Fibroblast of villous mesenchyme (primary cell): ENCODE measurements around the gene ITCH. TPM values are rescaled to one million over a fixed set of nuclear protein-coding genes. Genes with fewer than 3 reads are reported as not detected.
"Not testable (repeated sequence)": the region's sequence is repeated elsewhere in the genome, so short reads cannot be mapped to it uniquely, and the experiment has no call there.

Source experiments
- DNase-seq: peaks from one replicate; pipeline ENCODE4 v3.0.0-alpha.2; 2010; ENCODE audit warnings: low read depth
- H3K4me3 ChIP-seq: 2 replicates; pipeline ENCODE4 v1.5.1; 2011; ENCODE audit warnings: low read depth, mild to moderate bottlenecking, low read length
- total RNA-seq: library from RNA; depleted of rRNA; stranded (reverse); fragments of >200 nt; gene quantifications from 2 replicates; pipeline ENCODE4 v1.2.3, GENCODE V29; 2012
- TF ChIP-seq, protein P1 (sequence below): IDR thresholded peaks from 2 replicates; pipeline ENCODE4 v1.5.1; 2012; ENCODE audit warnings: low read depth, mild to moderate bottlenecking, low read length; ENCODE audit not compliant: insufficient read depth

The ITCH gene
- total RNA-seq, 1 donor, result 88.9 TPM

DNA sequence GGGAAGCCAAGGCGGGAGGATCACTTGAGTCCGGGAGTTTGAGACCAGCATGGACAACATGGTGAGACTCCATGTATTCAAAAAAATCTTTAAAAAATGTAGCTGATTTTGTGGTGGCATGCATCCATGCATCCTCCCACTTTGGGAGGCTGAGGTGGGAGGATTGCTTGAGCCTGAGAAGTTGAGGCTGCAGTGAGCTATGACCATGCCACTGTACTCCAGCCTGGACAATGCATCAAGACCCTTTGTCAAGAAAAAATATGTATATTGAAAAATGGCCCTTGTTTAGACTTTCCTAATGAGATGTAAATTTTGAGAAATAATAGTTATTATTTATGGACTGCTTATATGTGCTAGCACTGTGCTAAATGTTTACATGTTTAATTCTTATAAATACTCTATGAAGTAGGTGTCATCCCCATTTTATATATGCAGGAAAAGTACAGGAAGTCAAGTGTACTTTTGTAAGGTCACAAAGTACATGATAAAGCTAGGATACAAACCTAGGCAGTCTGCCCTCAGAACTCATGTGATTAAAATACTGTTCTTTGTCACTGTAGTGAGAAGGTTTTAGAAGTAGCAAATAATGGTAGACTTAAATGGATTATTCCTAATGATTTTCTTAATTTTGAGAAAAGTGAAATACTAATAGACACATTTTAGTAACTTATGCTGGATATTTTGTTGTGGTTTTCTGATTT lies 58.8 kb downstream of the ITCH start:
- no peak for DNase-seq
- TF ChIP-seq, protein P1, sequence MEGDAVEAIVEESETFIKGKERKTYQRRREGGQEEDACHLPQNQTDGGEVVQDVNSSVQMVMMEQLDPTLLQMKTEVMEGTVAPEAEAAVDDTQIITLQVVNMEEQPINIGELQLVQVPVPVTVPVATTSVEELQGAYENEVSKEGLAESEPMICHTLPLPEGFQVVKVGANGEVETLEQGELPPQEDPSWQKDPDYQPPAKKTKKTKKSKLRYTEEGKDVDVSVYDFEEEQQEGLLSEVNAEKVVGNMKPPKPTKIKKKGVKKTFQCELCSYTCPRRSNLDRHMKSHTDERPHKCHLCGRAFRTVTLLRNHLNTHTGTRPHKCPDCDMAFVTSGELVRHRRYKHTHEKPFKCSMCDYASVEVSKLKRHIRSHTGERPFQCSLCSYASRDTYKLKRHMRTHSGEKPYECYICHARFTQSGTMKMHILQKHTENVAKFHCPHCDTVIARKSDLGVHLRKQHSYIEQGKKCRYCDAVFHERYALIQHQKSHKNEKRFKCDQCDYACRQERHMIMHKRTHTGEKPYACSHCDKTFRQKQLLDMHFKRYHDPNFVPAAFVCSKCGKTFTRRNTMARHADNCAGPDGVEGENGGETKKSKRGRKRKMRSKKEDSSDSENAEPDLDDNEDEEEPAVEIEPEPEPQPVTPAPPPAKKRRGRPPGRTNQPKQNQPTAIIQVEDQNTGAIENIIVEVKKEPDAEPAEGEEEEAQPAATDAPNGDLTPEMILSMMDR, result no peak
- H3K4me3 ChIP-seq, result no peak overlapping the region

DNA sequence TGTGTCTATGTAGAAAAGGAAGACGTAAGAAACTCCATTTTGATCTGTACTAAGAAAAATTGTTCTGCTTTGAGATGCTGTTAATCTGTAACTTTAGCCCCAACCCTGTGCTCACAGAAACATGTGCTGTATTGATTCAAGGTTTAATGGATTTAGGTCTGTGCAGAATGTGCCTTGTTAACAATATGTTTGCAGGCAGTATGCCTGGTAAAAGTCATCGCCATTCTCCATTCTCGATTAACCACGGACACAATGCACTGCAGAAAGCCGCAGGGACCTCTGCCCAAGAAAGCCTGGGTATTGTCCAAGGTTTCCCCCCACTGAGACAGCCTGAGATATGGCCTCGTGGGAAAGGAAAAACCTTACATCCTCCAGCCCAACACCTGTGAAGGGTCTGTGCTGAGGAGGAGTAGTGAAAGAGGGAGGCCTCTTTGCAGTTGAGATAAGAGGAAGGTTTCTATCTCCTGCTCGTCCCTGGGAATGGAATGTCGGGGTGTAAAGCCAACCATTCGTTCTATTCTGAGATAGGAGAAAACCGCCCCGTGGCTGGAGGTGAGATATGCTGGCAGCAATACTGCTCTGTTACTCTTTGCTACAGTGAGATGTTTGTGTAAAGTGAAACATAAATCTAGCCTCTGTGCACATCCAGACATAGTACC lies 62.1 kb downstream of the ITCH start:
- H3K4me3 ChIP-seq, DNase-seq: not testable (repeated sequence)

DNA sequence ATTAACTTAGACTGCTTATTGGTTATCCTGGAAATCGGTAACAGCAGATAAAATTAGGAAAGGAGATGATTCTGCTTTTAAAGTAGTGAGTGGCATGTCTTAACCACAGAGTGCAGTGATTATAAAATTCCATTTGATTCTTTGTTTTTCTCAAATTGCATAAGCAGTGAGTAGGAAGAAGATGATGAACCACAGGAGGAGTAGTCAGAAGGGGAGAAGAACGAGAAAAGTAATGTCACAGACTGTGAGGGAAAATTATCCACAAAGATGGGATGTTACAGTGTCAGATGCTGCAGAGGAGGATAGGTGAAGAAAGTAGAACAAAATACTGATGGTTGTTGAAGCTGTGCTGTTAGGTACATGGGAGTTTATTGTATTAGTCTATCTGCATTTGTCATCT lies 63.0 kb downstream of the ITCH start:
- DNase-seq, result no peak
- no peak overlapping the region for H3K4me3 ChIP-seq
- TF ChIP-seq, protein P1, result no peak

DNA sequence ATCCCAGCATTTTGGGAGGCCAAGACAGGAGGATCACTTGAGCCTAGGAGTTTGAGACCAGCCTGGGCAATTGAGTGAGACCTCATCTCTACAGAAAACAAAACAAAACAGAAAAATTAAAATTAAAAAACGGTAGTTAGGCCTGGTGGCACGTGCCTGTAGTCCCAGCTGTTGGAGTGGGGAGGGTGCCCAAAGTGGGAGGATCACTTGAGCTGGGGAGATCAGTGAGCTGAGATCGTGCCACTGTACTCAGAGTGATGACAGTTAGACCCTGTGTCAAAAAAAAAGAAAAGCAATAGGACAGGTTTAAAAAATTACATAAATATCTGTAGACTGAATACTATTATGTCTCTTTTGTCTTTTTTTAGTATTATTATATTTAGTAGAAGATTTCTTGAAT lies 64.3 kb downstream of the ITCH start:
- no peak overlapping the region for H3K4me3 ChIP-seq
- no peak for DNase-seq
- TF ChIP-seq, protein P1, result no peak

DNA sequence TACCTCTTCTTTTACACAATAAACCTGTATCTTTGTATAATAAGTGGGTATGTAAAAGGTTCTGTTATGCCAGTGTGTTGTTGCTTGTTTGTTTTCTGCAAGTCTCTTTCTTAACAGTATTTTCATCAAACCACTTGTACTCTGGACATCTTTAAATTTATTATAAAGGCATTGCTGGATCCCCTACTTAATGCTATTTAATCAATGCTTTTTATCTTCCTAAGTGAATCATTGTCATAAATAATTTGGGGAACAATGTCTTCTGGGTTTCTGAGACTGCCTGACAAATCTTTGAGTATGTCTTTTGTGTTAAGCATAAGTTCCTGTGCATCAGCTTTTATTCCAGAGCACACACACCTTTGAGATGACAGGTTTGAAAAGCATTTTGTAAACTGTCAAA lies 64.7 kb downstream of the ITCH start:
- DNase-seq, result no peak
- no peak overlapping the region for H3K4me3 ChIP-seq
- TF ChIP-seq, protein P1, result no peak

DNA sequence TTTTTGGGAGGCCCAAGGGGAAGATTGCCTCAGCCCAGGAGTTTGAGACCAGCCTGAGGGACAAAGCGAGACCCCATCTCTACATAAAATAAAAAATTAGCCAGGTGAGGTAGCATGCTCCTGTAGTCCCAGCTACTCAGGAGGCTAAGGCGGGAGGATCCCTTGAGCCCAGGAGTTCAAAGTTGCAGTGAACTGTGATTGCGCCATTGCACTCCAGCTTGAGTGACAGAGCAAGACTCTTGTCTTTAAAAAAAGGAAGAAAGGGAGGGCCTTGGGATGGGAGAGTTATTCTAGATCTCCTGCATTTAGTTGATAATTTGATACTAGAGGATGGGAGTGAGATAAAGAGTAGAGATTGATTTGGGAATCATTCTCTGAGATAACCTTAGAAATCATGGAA lies 68.1 kb downstream of the ITCH start:
- H3K4me3 ChIP-seq, result no peak overlapping the region
- no peak for DNase-seq
- TF ChIP-seq, protein P1, result no peak

DNA sequence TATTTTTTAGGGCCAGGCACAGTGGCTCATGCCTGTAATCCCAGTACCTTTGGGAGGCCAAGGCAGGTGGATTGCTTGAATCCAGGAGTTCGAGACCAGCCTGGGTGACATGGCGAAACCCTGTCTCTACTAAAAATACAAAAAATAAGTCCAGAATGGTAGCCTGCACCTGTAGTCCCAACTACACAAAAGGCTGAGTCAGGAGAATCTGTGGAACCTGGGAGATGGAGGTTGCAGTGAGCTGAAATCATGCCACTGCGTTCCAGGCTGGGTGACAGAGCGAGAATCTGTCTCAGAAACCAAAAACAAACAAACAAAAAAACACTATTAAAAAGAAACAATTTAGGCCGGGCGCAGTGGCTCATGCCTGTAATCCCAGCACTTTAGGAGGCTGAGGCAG lies 69.6 kb downstream of the ITCH start:
- DNase-seq, H3K4me3 ChIP-seq: not testable (repeated sequence)

DNA sequence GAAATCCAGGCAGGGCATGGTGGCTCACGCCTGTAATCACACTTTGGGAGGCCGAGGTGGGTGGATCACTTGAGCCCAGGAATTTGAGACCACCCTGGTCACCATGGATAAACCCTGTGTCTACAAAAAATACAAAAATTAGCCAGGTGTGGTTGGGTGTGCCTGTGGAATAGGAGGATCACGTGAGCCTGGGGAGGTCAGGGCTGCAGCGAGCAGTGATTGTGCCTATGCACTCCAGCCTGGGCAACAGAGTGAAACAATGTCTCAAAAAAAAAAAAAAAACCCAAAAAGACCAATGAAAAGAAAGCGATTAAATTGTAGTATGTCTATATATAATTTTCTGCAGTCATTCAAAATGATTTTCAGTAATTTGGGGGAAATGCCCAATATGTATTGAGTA lies 70.3 kb downstream of the ITCH start:
- H3K4me3 ChIP-seq, result no peak overlapping the region
- TF ChIP-seq, protein P1, result no peak
- no peak for DNase-seq
